Esophagus muscularis mucosa (tissue), 4 donors: Measurements from ENCODE around the gene WDR27. TPM values are rescaled to one million over a fixed set of nuclear protein-coding genes. Genes with fewer than 3 reads are reported as not detected.

Experiments used
- DNase-seq: peaks from one replicate; pipeline ENCODE4 v3.0.0-alpha.2; 2017; ENCODE audit errors: extremely low spot score
- H3K27ac ChIP-seq, 4 donors: fragments of 200-600 bp; sonication (generic); replicated peaks in 1 of 4; 1 replicate in 3 of 4; 2 replicates in 1 of 4; pipeline ENCODE4 v1.5.1; 2016 to 2019; ENCODE audit warnings: mild to moderate bottlenecking in 1 of 4
- H3K27me3 ChIP-seq, 4 donors: fragments of 200-600 bp; sonication (generic); one replicate each; pipeline versions ENCODE4 v1.5.1 to v1.6.0; 2016 to 2019
- H3K36me3 ChIP-seq, 4 donors: fragments of 200-600 bp; sonication (generic); one replicate each; pipeline ENCODE4 v1.5.1; 2016 to 2019
- H3K4me1 ChIP-seq, 4 donors: fragments of 200-600 bp; sonication (generic); one replicate each; pipeline ENCODE4 v1.5.1; 2016 to 2019
- H3K4me3 ChIP-seq, 4 donors: fragments of 200-600 bp; sonication (generic); 1 replicate in 2 of 4; 2 replicates in 2 of 4; pipeline ENCODE4 v1.5.1; 2016 to 2019; ENCODE audit warnings: mild to moderate bottlenecking in 4 of 4, moderate library complexity in 1 of 4
- H3K9me3 ChIP-seq, 4 donors: fragments of 200-600 bp; sonication (generic); 1 replicate in 3 of 4; 2 replicates in 1 of 4; pipeline ENCODE4 v1.5.1; 2016 to 2019
- CTCF ChIP-seq, 3 experiments: fragments of 200-600 bp in 2 of 3; fragments of 450-650 bp in 1 of 3; sonication (generic) in 2 of 3; IDR thresholded peaks; one replicate each; pipeline ENCODE4 v1.5.1; 2017 to 2019; ENCODE audit warnings: antibody characterized with exemption in 3 of 3, mild to moderate bottlenecking in 2 of 3, moderate library complexity in 1 of 3
- EP300 ChIP-seq: sonication (generic); formaldehyde crosslinking; IDR thresholded peaks from one replicate; pipeline ENCODE4 v1.6.1; 2017; ENCODE audit warnings: antibody characterized with exemption
- POLR2A ChIP-seq: fragments of 450-650 bp; IDR thresholded peaks from one replicate; pipeline ENCODE4 v1.6.1; 2017; ENCODE audit warnings: antibody characterized with exemption, moderate library complexity, mild to moderate bottlenecking, low read depth
- POLR2AphosphoS5 ChIP-seq, 2 donors: sonication (generic); formaldehyde crosslinking; IDR thresholded peaks; one replicate each; pipeline ENCODE4 v1.6.1; 2017; ENCODE audit warnings: antibody characterized with exemption in 2 of 2
- WGBS: methylation state at CpG from one replicate; pipeline ENCODE4 v1.1.5; 2018; 5-methylcytosine and 5-hydroxymethylcytosine counted together
- intact Hi-C: fragments of 100-400 bp; cut with DNase I; formaldehyde crosslinking; loops from one replicate; pipeline ENCODE4 v1.15.1; 2023
- total RNA-seq, 4 donors: library from RNA; depleted of rRNA; stranded (reverse); fragments of >200 nt; gene quantifications; one replicate each; pipeline versions ENCODE4 v1.1.0 to v1.2.1, GENCODE V29; 2016

WDR27 gene
- total RNA-seq, 4 donors from 2014 or later = 9.3 to 18.4 (median 14.4) TPM

- H3K9me3 ChIP-seq = no peaks in the 10 kb centered on the region
- intact Hi-C loops = no loop called here
- 94% methylated on average over 13 of the region's 13 CpGs for WGBS
- no peaks in the 10 kb centered on the region for H3K27me3 ChIP-seq
- no peak overlapping the region for H3K4me3 ChIP-seq
- TF ChIP-seq CTCF (IDR thresholded peaks at IDR 0.05) (no peak), EP300 (no peak), POLR2A (no peak)
- peaks cover 6 to 17% (median 12%) of the 10 kb centered on the region in 4 donors for H3K4me1 ChIP-seq
- H3K27ac ChIP-seq = no peak overlapping the region
- peaks cover 0 to 60% (median 38%) of the 10 kb centered on the region in 4 donors for H3K36me3 ChIP-seq
- no peak for DNase-seq
Observed at GRCh38 chr6:169657284-169657610, 44.6 kb downstream of the WDR27 start.

GRCh38 chr6:169656546-169657283, 45.1 kb downstream of the WDR27 start:
- Histone ChIP-seq H3K27me3 (no peaks in the 10 kb centered on the region), H3K9me3 (no peaks in the 10 kb centered on the region), H3K27ac (no peak overlapping the region), H3K4me3 (no peak overlapping the region), H3K4me1 (peaks cover 6 to 17% (median 12%) of the 10 kb centered on the region in 4 donors), H3K36me3 (peaks cover 0 to 57% (median 35%) of the 10 kb centered on the region in 4 donors)
- TF ChIP-seq EP300 = no peak
- TF ChIP-seq POLR2A = no peak
- no peak for DNase-seq
- intact Hi-C loops = no loop called here
- WGBS = 93% methylated on average over 13 of the region's 23 CpGs

- TF ChIP-seq POLR2AphosphoS5 (IDR thresholded peaks at IDR 0.05) (peak; percentile 59 to 73), EP300 (no peak), CTCF (IDR thresholded peaks at IDR 0.05) (peak; percentile 16 to 36 (median 32)), POLR2A (no peak)
- Histone ChIP-seq H3K9me3 (no peaks in the 10 kb centered on the region), H3K36me3 (peaks cover 0 to 45% (median 26%) of the 10 kb centered on the region in 4 donors), H3K27me3 (no peaks in the 10 kb centered on the region), H3K4me1 (peaks cover 6 to 17% (median 12%) of the 10 kb centered on the region in 4 donors), H3K27ac (peak overlapping the region; percentile 70 to 78 (median 76)), H3K4me3 (peak overlapping the region; percentile 54 to 64 (median 58))
- intact Hi-C loops = no loop called here
- no peak for DNase-seq
- WGBS = 47% methylated on average over 45 of the region's 46 CpGs
Observed at GRCh38 chr6:169654598-169655391, 47.0 kb downstream of the WDR27 start.

GRCh38 chr6:169653691-169654090, 48.1 kb downstream of the WDR27 start:
- peak overlapping the region in 2 of 4 donors; percentile 54 to 57 for H3K4me3 ChIP-seq
- H3K9me3 ChIP-seq = no peaks in the 10 kb centered on the region
- intact Hi-C loops = no loop called here
- no peak for DNase-seq
- TF ChIP-seq POLR2AphosphoS5 (IDR thresholded peaks at IDR 0.05) = no peak
- no peak for TF ChIP-seq EP300
- TF ChIP-seq POLR2A = no peak
- TF ChIP-seq CTCF (IDR thresholded peaks at IDR 0.05) = no peak
- H3K27ac ChIP-seq = peak overlapping the region in 3 of 4 donors; percentile 75 to 78 (median 76)
- peaks cover 0 to 35% (median 17%) of the 10 kb centered on the region in 4 donors for H3K36me3 ChIP-seq
- H3K27me3 ChIP-seq = no peaks in the 10 kb centered on the region
- WGBS = 89% methylated on average over 6 of the region's 6 CpGs
- H3K4me1 ChIP-seq = peaks cover 6 to 17% (median 12%) of the 10 kb centered on the region in 4 donors

- no peak overlapping the region for H3K4me3 ChIP-seq
- peaks cover 6 to 17% (median 12%) of the 10 kb centered on the region in 4 donors for H3K4me1 ChIP-seq
- no peak for DNase-seq
- no peak overlapping the region for H3K27ac ChIP-seq
- H3K27me3 ChIP-seq = no peaks in the 10 kb centered on the region
- WGBS = 95% methylated on average over 11 of the region's 11 CpGs
- intact Hi-C loops = no loop called here
- H3K36me3 ChIP-seq = peaks cover 0 to 35% (median 15%) of the 10 kb centered on the region in 4 donors
- no peaks in the 10 kb centered on the region for H3K9me3 ChIP-seq
- TF ChIP-seq CTCF (IDR thresholded peaks at IDR 0.05) = no peak
- TF ChIP-seq EP300 = no peak
- TF ChIP-seq POLR2A = no peak
- no peak for TF ChIP-seq POLR2AphosphoS5 (IDR thresholded peaks at IDR 0.05)
Observed at GRCh38 chr6:169652896-169653295, 48.9 kb downstream of the WDR27 start.
